ENCODE results near the gene DIO3. TPM values are rescaled to one million over a fixed set of nuclear protein-coding genes. Genes with fewer than 3 reads are reported as not detected.

Gene DIO3
- total RNA-seq, 2 experiments from 2014 or later = not detected

DNA sequence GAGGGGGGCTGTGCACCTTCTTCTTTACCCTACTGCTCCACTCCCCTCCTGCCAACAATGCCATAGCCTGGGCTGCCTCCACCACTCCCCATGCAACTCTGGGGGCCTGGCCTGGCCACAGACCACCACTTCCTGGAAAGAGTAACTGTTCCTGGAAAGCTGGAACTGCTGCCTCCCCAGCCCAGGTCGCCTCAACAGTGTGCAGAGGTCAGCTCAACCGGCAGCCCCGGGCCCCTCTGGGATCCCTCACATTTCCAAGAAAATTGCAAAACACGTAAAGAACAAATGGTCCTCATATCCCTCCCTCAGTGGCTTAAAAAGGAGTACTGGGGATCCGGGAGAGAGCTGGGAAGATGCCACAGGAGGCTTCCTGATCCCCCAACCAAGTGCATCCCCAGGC is 22.4 kb upstream of the DIO3 start:
- no peaks in the 10 kb centered on the region for H3K36me3 ChIP-seq (ENCODE audit: insufficient read depth, low read length)
- no peaks in the 10 kb centered on the region for H3K9me3 ChIP-seq (ENCODE audit: low read length)
- DNase-seq (ENCODE audit: low spot score) = no peak
- TF ChIP-seq EZH2phosphoT487 (IDR thresholded peaks at IDR 0.05; ENCODE audit: borderline replicate concordance, low read depth, low read length) = no peak
- TF ChIP-seq, protein P1, sequence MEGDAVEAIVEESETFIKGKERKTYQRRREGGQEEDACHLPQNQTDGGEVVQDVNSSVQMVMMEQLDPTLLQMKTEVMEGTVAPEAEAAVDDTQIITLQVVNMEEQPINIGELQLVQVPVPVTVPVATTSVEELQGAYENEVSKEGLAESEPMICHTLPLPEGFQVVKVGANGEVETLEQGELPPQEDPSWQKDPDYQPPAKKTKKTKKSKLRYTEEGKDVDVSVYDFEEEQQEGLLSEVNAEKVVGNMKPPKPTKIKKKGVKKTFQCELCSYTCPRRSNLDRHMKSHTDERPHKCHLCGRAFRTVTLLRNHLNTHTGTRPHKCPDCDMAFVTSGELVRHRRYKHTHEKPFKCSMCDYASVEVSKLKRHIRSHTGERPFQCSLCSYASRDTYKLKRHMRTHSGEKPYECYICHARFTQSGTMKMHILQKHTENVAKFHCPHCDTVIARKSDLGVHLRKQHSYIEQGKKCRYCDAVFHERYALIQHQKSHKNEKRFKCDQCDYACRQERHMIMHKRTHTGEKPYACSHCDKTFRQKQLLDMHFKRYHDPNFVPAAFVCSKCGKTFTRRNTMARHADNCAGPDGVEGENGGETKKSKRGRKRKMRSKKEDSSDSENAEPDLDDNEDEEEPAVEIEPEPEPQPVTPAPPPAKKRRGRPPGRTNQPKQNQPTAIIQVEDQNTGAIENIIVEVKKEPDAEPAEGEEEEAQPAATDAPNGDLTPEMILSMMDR (conservative IDR thresholded peaks at IDR 0.05; ENCODE audit: low read length) = no peak
- no peaks in the 10 kb centered on the region for H4K20me1 ChIP-seq (ENCODE audit: insufficient read depth, low read length)
- BruUV-seq (replicated peaks) = no TSS peak
- peaks cover 21% of the 10 kb centered on the region for H3K4me1 ChIP-seq (ENCODE audit: insufficient read depth, low read length, poor library complexity, severe bottlenecking)
- H3K27ac ChIP-seq (ENCODE audit: low read depth, low read length, poor library complexity, severe bottlenecking) = no peak overlapping the region
- CTCF ChIA-PET (ENCODE audit: unreplicated experiment) = no interaction called here
- H2AFZ ChIP-seq (ENCODE audit: low read length) = no peak overlapping the region
- H3K79me2 ChIP-seq (ENCODE audit: insufficient read depth, low read depth, low read length) = no peaks in the 10 kb centered on the region
- POLR2A ChIA-PET = no interaction called here
- intact Hi-C loops (cut with micrococcal nuclease; ENCODE audit: unreplicated experiment) = no loop called here
- H3K9me2 ChIP-seq (ENCODE audit: insufficient read depth, low read length) = no peaks in the 10 kb centered on the region
- H3K4me2 ChIP-seq (ENCODE audit: low read length) = no peak overlapping the region
- H3K4me3 ChIP-seq (ENCODE audit: low read depth, low read length, poor library complexity, severe bottlenecking) = no peak overlapping the region

DNA sequence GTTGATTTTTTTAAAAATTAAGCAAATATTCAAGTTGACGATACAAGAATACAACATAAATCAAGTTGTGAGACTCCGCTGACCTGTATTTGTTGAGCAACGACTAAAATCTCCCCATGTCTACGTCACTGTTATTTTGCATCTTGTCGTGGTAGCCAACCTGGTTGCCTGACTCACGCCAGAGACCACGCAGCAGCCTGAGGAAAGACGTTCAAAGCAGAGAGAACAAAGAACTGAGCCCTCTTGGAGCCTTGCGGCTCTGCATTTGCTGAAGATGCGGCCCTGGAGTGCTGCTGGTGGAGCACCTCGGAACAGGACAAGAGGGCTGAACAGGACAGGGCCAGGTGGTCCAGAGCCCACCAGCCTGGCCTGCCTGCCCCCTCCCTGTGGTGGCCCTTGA is 21.4 kb upstream of the DIO3 start:
- DNase-seq (ENCODE audit: low spot score) = no peak
- no peaks in the 10 kb centered on the region for H3K9me2 ChIP-seq (ENCODE audit: insufficient read depth, low read length)
- no peaks in the 10 kb centered on the region for H3K79me2 ChIP-seq (ENCODE audit: insufficient read depth, low read depth, low read length)
- TF ChIP-seq, protein P1 (conservative IDR thresholded peaks at IDR 0.05; ENCODE audit: low read length) = no peak
- TF ChIP-seq EZH2phosphoT487 (IDR thresholded peaks at IDR 0.05; ENCODE audit: borderline replicate concordance, low read depth, low read length) = no peak
- no peak overlapping the region for H3K4me2 ChIP-seq (ENCODE audit: low read length)
- H3K9me3 ChIP-seq (ENCODE audit: low read length) = no peaks in the 10 kb centered on the region
- H3K36me3 ChIP-seq (ENCODE audit: insufficient read depth, low read length) = no peaks in the 10 kb centered on the region
- CTCF ChIA-PET (ENCODE audit: unreplicated experiment) = no interaction called here
- H3K4me3 ChIP-seq (ENCODE audit: low read depth, low read length, poor library complexity, severe bottlenecking) = no peak overlapping the region
- POLR2A ChIA-PET = no interaction called here
- H3K27ac ChIP-seq (ENCODE audit: low read depth, low read length, poor library complexity, severe bottlenecking) = no peak overlapping the region
- no peak overlapping the region for H2AFZ ChIP-seq (ENCODE audit: low read length)
- peaks cover 14% of the 10 kb centered on the region for H3K4me1 ChIP-seq (ENCODE audit: insufficient read depth, low read length, poor library complexity, severe bottlenecking)
- intact Hi-C loops (cut with micrococcal nuclease; ENCODE audit: unreplicated experiment) = no loop called here
- no TSS peak for BruUV-seq (replicated peaks)
- H4K20me1 ChIP-seq (ENCODE audit: insufficient read depth, low read length) = no peaks in the 10 kb centered on the region

- POLR2A ChIA-PET = no interaction called here
- H3K9me3 ChIP-seq (ENCODE audit: low read length) = no peaks in the 10 kb centered on the region
- no TSS peak for BruUV-seq (replicated peaks)
- no peak overlapping the region for H3K4me2 ChIP-seq (ENCODE audit: low read length)
- no peaks in the 10 kb centered on the region for H3K9me2 ChIP-seq (ENCODE audit: insufficient read depth, low read length)
- TF ChIP-seq, protein P1 (conservative IDR thresholded peaks at IDR 0.05; ENCODE audit: low read length) = no peak
- TF ChIP-seq EZH2phosphoT487 (IDR thresholded peaks at IDR 0.05; ENCODE audit: borderline replicate concordance, low read depth, low read length) = no peak
- no peak overlapping the region for H3K27ac ChIP-seq (ENCODE audit: low read depth, low read length, poor library complexity, severe bottlenecking)
- CTCF ChIA-PET (ENCODE audit: unreplicated experiment) = no interaction called here
- intact Hi-C loops (cut with micrococcal nuclease; ENCODE audit: unreplicated experiment) = no loop called here
- DNase-seq (ENCODE audit: low spot score) = no peak
- no peak overlapping the region for H3K4me3 ChIP-seq (ENCODE audit: low read depth, low read length, poor library complexity, severe bottlenecking)
- H2AFZ ChIP-seq (ENCODE audit: low read length) = no peak overlapping the region
- H4K20me1 ChIP-seq (ENCODE audit: insufficient read depth, low read length) = no peaks in the 10 kb centered on the region
- H3K4me1 ChIP-seq (ENCODE audit: insufficient read depth, low read length, poor library complexity, severe bottlenecking) = peaks cover 5% of the 10 kb centered on the region
- H3K79me2 ChIP-seq (ENCODE audit: insufficient read depth, low read depth, low read length) = no peaks in the 10 kb centered on the region
- no peaks in the 10 kb centered on the region for H3K36me3 ChIP-seq (ENCODE audit: insufficient read depth, low read length)
Measured at GRCh38 chr14:101540481-101541462, 20.5 kb upstream of the DIO3 start.
